Posterior cingulate gyrus (tissue), 11 donors: Measurements from ENCODE around the gene RP9.

Experiments used
- DNase-seq, 10 donors: peaks; one replicate each; pipeline versions ENCODE4 v3.0.0 to v3.0.0-alpha.2; 2020 to 2021; ENCODE audit warnings: mixed read lengths in 3 of 10
- intact Hi-C: fragments of 100-400 bp; cut with DNase I; formaldehyde crosslinking; loops from one replicate; pipeline ENCODE4 v1.15.1; 2023

Gene RP9

GRCh38 chr7:33109005-33109757 lies at the start of gene RP9:
Gene RP9 (minus strand): TSS chr7:33109404. CDS start chr7:33109372, 32 bp downstream.
- intact Hi-C loops = loop anchor here (2.0 to 5.0 kb wide), 2 partner anchors 20 to 342 kb away; partner anchors contain the start of gene BBS9
- peak; percentile 40 to 95 (median 63) for DNase-seq

GRCh38 chr7:33157781-33158180 lies 48.6 kb upstream of the RP9 start:
- DNase-seq = no peak
- intact Hi-C loops = no loop called here

- DNase-seq = no peak
- intact Hi-C loops = no loop called here
Observed at GRCh38 chr7:33157311-33157710, 48.1 kb upstream of the RP9 start.

- intact Hi-C loops = no loop called here
- no peak for DNase-seq
Observed at GRCh38 chr7:33156441-33156840, 47.2 kb upstream of the RP9 start.

GRCh38 chr7:33155811-33156210 lies 46.6 kb upstream of the RP9 start:
- intact Hi-C loops = no loop called here
- no peak for DNase-seq

- no peak for DNase-seq
- intact Hi-C loops = no loop called here
Observed at GRCh38 chr7:33152087-33152486, 42.9 kb upstream of the RP9 start.

GRCh38 chr7:33145156-33145555 lies 36.0 kb upstream of the RP9 start:
- intact Hi-C loops = no loop called here
- DNase-seq = no peak

- DNase-seq = no peak
- intact Hi-C loops = no loop called here
Observed at GRCh38 chr7:33143996-33144718, 35.0 kb upstream of the RP9 start.

- intact Hi-C loops = no loop called here
- DNase-seq = no peak
Observed at GRCh38 chr7:33142585-33142984, 33.4 kb upstream of the RP9 start.

- DNase-seq = peak in 1 of 10 donors; percentile 73
- intact Hi-C loops = no loop called here
Observed at GRCh38 chr7:33137103-33137502, 27.9 kb upstream of the RP9 start.

- DNase-seq = no peak
- intact Hi-C loops = no loop called here
Observed at GRCh38 chr7:33130184-33130583, 21.0 kb upstream of the RP9 start.

GRCh38 chr7:33129806-33130153 lies 20.6 kb upstream of the RP9 start:
- intact Hi-C loops = loop anchor here (2.0 kb wide), 1 partner anchor 21 kb away; the partner anchor contains the start of gene RP9
- DNase-seq = no peak

GRCh38 chr7:33128990-33129805 lies 20.0 kb upstream of the RP9 start, which contains the start of gene BBS9:
Gene BBS9 (plus strand): TSS chr7:33129564. CDS start chr7:33146253, 16,689 bp downstream.
- intact Hi-C loops = loop anchor here (2.0 kb wide), 1 partner anchor 20 kb away; the partner anchor contains the start of gene RP9
- DNase-seq = peak; percentile 90 to 99 (median 94)

- DNase-seq = no peak
- intact Hi-C loops = loop anchor here (2.0 kb wide), 1 partner anchor 20 kb away; the partner anchor contains the start of gene RP9
Observed at GRCh38 chr7:33128631-33128989, 19.4 kb upstream of the RP9 start.

GRCh38 chr7:33127085-33127484 lies 17.9 kb upstream of the RP9 start:
- intact Hi-C loops = no loop called here
- DNase-seq = no peak

GRCh38 chr7:33118383-33118782 lies 9.2 kb upstream of the RP9 start:
- no peak for DNase-seq
- intact Hi-C loops = no loop called here

GRCh38 chr7:33114976-33115375 lies 5.8 kb upstream of the RP9 start:
- intact Hi-C loops = no loop called here
- no peak for DNase-seq

GRCh38 chr7:33111614-33112013 lies 2.4 kb upstream of the RP9 start:
- DNase-seq = no peak
- intact Hi-C loops = loop anchor here (2.0 kb wide), 1 partner anchor 49 kb away; the partner anchor contains the start of gene NT5C3A

- DNase-seq = peak in 2 of 10 donors; percentile 19 to 22
- intact Hi-C loops = loop anchor here (2.0 to 5.0 kb wide), 3 partner anchors 19 to 342 kb away; partner anchors contain the start of genes BBS9 and NT5C3A
Observed at GRCh38 chr7:33109758-33110238, 594 bp upstream of the RP9 start.

GRCh38 chr7:33108554-33109004 lies 625 bp downstream of the RP9 start:
- no peak for DNase-seq
- intact Hi-C loops = loop anchor here (2.0 to 5.0 kb wide), 2 partner anchors 20 to 341 kb away; partner anchors contain the start of gene BBS9
